HepG2 (cell line): ENCODE results near the gene VPS4B. TPM values are rescaled to one million over a fixed set of nuclear protein-coding genes. Genes with fewer than 3 reads are reported as not detected.

ENCODE experiments used
- AGO2 ChIP-seq: fragments of 200-400 bp; formaldehyde crosslinking; optimal IDR thresholded peaks from 2 replicates; pipeline ENCODE3; 2017; ENCODE audit warnings: mild to moderate bottlenecking, low read depth, low read length, moderate library complexity
- CBX1 ChIP-seq: IDR thresholded peaks from one replicate; pipeline ENCODE4 v1.6.1; 2016; ENCODE audit warnings: antibody characterized with exemption, low read depth
- FOXK1 ChIP-seq: sonication (generic); formaldehyde crosslinking; IDR thresholded peaks from 2 replicates; pipeline ENCODE4 v1.4.0; 2020; ENCODE audit warnings: low read depth, missing genetic modification reagents, borderline replicate concordance
- HMGXB3 ChIP-seq: sonication (generic); formaldehyde crosslinking; IDR thresholded peaks from 2 replicates; pipeline ENCODE4 v1.4.0; 2020; ENCODE audit warnings: missing genetic modification reagents, borderline replicate concordance
- HNRNPLL ChIP-seq: fragments of 200-400 bp; formaldehyde crosslinking; IDR thresholded peaks from 2 replicates; pipeline ENCODE4 v1.6.1; 2017; ENCODE audit warnings: mild to moderate bottlenecking, low read depth, low read length; ENCODE audit not compliant: poor library complexity, severe bottlenecking
- JUN ChIP-seq: sonication (generic); formaldehyde crosslinking; IDR thresholded peaks from 2 replicates; pipeline ENCODE4 v1.4.0; 2020; ENCODE audit warnings: mild to moderate bottlenecking, missing genetic modification reagents
- MEF2D ChIP-seq: sonication (generic); formaldehyde crosslinking; IDR thresholded peaks from 2 replicates; pipeline ENCODE4 v1.5.1; 2020; ENCODE audit warnings: mild to moderate bottlenecking, missing genetic modification reagents
- MXD3 ChIP-seq: IDR thresholded peaks from 2 replicates; pipeline ENCODE4 v1.6.1; 2016; ENCODE audit warnings: mild to moderate bottlenecking, missing biosample characterization, missing genetic modification reagents
- NCOA2 ChIP-seq: sonication (generic); formaldehyde crosslinking; IDR thresholded peaks from 2 replicates; pipeline ENCODE4 v1.8.0; 2022; ENCODE audit warnings: inconsistent platforms
- NKX3-1 ChIP-seq: sonication (generic); formaldehyde crosslinking; IDR thresholded peaks from 2 replicates; pipeline ENCODE4 v1.5.0; 2020; ENCODE audit warnings: missing genetic modification reagents
- PATZ1 ChIP-seq: sonication (generic); formaldehyde crosslinking; IDR thresholded peaks from 2 replicates; pipeline ENCODE4 v1.4.0; 2020; ENCODE audit warnings: missing genetic modification reagents
- PHF21A ChIP-seq: sonication (generic); formaldehyde crosslinking; IDR thresholded peaks from 2 replicates; pipeline ENCODE4 v1.5.0; 2020; ENCODE audit warnings: mild to moderate bottlenecking, missing genetic modification reagents
- POLR2A ChIP-seq, 2 experiments: IDR thresholded peaks; 2 replicates each; pipeline ENCODE4 v1.6.1; 2011; ENCODE audit warnings: low read depth in 2 of 2, low read length in 2 of 2, mild to moderate bottlenecking in 1 of 2, moderate library complexity in 1 of 2; ENCODE audit not compliant: insufficient read depth in 1 of 2
- SMAD9 ChIP-seq: sonication (generic); formaldehyde crosslinking; IDR thresholded peaks from 2 replicates; pipeline ENCODE4 v1.5.1; 2020; ENCODE audit warnings: mild to moderate bottlenecking, missing genetic modification reagents
- SRSF1 ChIP-seq: fragments of 200-400 bp; formaldehyde crosslinking; optimal IDR thresholded peaks from 2 replicates; pipeline ENCODE3; 2017; ENCODE audit warnings: mild to moderate bottlenecking, low read depth, low read length, moderate library complexity
- SRY ChIP-seq: sonication (generic); formaldehyde crosslinking; IDR thresholded peaks from 2 replicates; pipeline ENCODE4 v1.8.0; 2022; ENCODE audit warnings: mild to moderate bottlenecking, missing genetic modification reagents
- TEAD3 ChIP-seq: optimal IDR thresholded peaks from 2 replicates; pipeline ENCODE3; 2016; ENCODE audit warnings: borderline replicate concordance
- ZBTB20 ChIP-seq: sonication (generic); formaldehyde crosslinking; IDR thresholded peaks from 2 replicates; pipeline ENCODE4 v1.8.1; 2023; ENCODE audit warnings: missing genetic modification reagents, low read depth, mild to moderate bottlenecking, borderline replicate concordance
- ZBTB34 ChIP-seq: sonication (generic); formaldehyde crosslinking; IDR thresholded peaks from 2 replicates; pipeline ENCODE4 v1.8.0; 2022; ENCODE audit warnings: mild to moderate bottlenecking, missing genetic modification reagents
- ZFY ChIP-seq: sonication (generic); formaldehyde crosslinking; IDR thresholded peaks from 2 replicates; pipeline ENCODE4 v1.4.0; 2020; ENCODE audit warnings: missing genetic modification reagents
- ZNF253 ChIP-seq: sonication (generic); formaldehyde crosslinking; IDR thresholded peaks from 2 replicates; pipeline ENCODE4 v1.8.0; 2022; ENCODE audit warnings: mild to moderate bottlenecking, missing genetic modification reagents, borderline replicate concordance
- ZNF589 ChIP-seq: sonication (generic); formaldehyde crosslinking; conservative IDR thresholded peaks from 2 replicates; pipeline ENCODE4 v1.8.0; 2022; ENCODE audit warnings: mild to moderate bottlenecking, moderate library complexity, missing genetic modification reagents
- ZNF670 ChIP-seq: sonication (generic); formaldehyde crosslinking; IDR thresholded peaks from 2 replicates; pipeline ENCODE4 v1.8.0; 2022; ENCODE audit warnings: mild to moderate bottlenecking, missing genetic modification reagents, borderline replicate concordance
- polyA plus RNA-seq, 8 experiments: library from polyadenylated mRNA; depleted of rRNA in 3 of 8; stranded (reverse) in 7 of 8; unstranded in 1 of 8; fragments of >200 nt; fragmentation: Illumina TruSeq in 4 of 8; extraction: Trizol in 4 of 8; gene quantifications; 2 replicates each; pipeline versions ENCODE4 v1.2.1 to v1.2.3, GENCODE V29; 2011 to 2016; ENCODE audit warnings: low read depth in 4 of 8, missing spikeins in 1 of 8, mixed read lengths in 1 of 8; ENCODE audit not compliant: insufficient read depth in 1 of 8
- total RNA-seq, 5 experiments: library from RNA; depleted of rRNA; stranded (reverse); fragments of >200 nt; fragmentation: Illumina TruSeq; extraction: Trizol; gene quantifications; 2 replicates each; pipeline ENCODE4 v1.2.3, GENCODE V29; 2016; ENCODE audit warnings: low read depth in 1 of 5

The VPS4B gene
- total and polyA plus RNA-seq, 2 of the 13 experiments (the other 11 are each of a cell fraction or from before 2014, with no cell fraction given): 12.8 to 25.9 TPM

GRCh38 chr18:63422864-63423304, 608 bp upstream of the VPS4B start (continued):
- peak; percentile 59; the same call in 1 of the 2 replicates for TF ChIP-seq PATZ1 (CRISPR knock-in tag)
- TF ChIP-seq PHF21A (CRISPR knock-in tag): peak; percentile 10
- 0 out of 2 replicates have a peak, but pooled peaks have one; percentile 8 for TF ChIP-seq JUN
- peak; percentile 7 for TF ChIP-seq HNRNPLL
- TF ChIP-seq ZBTB34: peak; percentile 2; the same call in 1 of the 2 replicates
- TF ChIP-seq ZNF670 (CRISPR knock-in tag): peak; percentile 28; the same call in 1 of the 2 replicates
- no peak for TF ChIP-seq ZNF253 (CRISPR knock-in tag)
- TF ChIP-seq ZNF589: 0 out of 2 replicates have a peak, but pooled peaks have one; percentile 2
- no peak for TF ChIP-seq SRY (CRISPR knock-in tag)
- peak; percentile 5 for TF ChIP-seq CBX1
- no peak; the same call in 1 of the 2 replicates for TF ChIP-seq ZFY
- peak; percentile 70; the same call in 1 of the 2 replicates for TF ChIP-seq MXD3 (CRISPR knock-in tag)
- 0 out of 2 replicates have a peak, but pooled peaks have one; percentile 8 for TF ChIP-seq FOXK1 (CRISPR knock-in tag)
- TF ChIP-seq AGO2: peak; percentile 49
- peak in 1 of 2 experiments; percentile 3; a peak in 1 of 4 replicates for TF ChIP-seq POLR2A (IDR thresholded peaks at IDR 0.05; ENCODE audit: insufficient read depth in 1 of 2, low read depth in 2 of 2, low read length in 2 of 2)
- TF ChIP-seq ZBTB20 (CRISPR knock-in tag): peak; percentile 26; the same call in 1 of the 2 replicates
- TF ChIP-seq TEAD3 (CRISPR knock-in tag): no peak
- peak; percentile 35; the same call in 1 of the 2 replicates for TF ChIP-seq MEF2D (CRISPR knock-in tag)
- TF ChIP-seq HMGXB3 (CRISPR knock-in tag): peak; percentile 1; the same call in 1 of the 2 replicates
- peak; percentile 27; the same call in 1 of the 2 replicates for TF ChIP-seq NKX3-1 (CRISPR knock-in tag)
- TF ChIP-seq SMAD9 (CRISPR knock-in tag): 0 out of 2 replicates have a peak, but pooled peaks have one; percentile 16
- 0 out of 2 replicates have a peak, but pooled peaks have one; percentile 7 for TF ChIP-seq NCOA2 (CRISPR knock-in tag)
- peak; percentile 61 for TF ChIP-seq SRSF1
